GM04504 (cell line): Measurements from ENCODE around the gene RFK.

ENCODE experiments used
- DNase-seq: peaks from one replicate; pipeline ENCODE4 v3.0.0-alpha.2; 2012; ENCODE audit warnings: low read depth

The RFK gene

GRCh38 chr9:76405868-76406267 lies 11.6 kb upstream of the RFK start:
- no peak for DNase-seq

GRCh38 chr9:76405340-76405739 lies 11.1 kb upstream of the RFK start:
- no peak for DNase-seq

- DNase-seq, result no peak
Observed at GRCh38 chr9:76404401-76404800, 10.2 kb upstream of the RFK start.

DNA sequence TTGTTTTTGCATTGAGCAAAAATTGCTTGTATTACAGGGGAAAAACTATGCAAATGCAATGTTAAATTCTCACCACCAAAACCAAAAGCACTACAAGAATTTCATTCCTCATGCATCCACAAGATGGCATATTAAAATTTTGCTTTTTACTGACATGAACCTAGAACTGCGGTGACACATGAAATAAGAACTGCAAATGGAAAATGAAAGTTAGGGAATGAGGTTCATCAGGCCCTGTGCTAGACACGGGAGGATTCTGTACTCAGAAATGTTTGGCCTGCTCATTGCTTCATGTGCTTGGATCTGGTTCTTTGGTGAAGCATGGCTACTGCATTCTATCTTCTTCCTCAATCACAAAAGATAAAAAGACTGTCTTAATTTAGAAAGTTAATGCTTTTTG lies 9.1 kb upstream of the RFK start:
- DNase-seq, result peak; percentile 55

- no peak for DNase-seq
Observed at GRCh38 chr9:76401580-76402354, 7.5 kb upstream of the RFK start.

- DNase-seq, result no peak
Observed at GRCh38 chr9:76401176-76401575, 7.0 kb upstream of the RFK start.

DNA sequence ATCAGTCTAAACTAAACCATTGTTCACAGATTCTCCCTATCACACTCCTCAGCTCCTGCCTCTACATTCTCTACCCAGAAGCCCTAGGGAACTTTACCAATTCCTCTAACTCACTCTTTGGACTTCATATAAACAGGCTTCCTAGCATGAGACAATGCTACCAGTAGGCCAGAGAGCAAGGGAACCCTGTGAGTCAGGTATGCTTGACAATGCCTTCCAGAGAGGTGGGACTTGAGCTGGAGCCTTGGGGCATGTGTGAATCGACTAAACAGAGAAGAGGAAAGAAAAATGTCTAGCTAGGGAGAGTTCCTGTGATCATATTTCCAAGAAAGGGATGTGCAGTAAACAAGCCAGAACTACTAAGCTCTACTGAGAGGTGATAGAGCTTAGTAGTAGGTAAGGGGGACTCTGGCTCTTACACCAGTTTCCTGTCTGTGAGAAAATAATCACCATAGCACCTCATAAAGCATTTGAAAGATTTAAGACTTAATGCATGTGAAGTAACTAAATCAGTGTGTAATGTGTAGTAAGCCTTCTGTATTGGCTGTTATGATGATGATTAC lies 6.4 kb upstream of the RFK start:
- no peak for DNase-seq

- no peak for DNase-seq
Observed at GRCh38 chr9:76399856-76400255, 5.6 kb upstream of the RFK start.

DNA sequence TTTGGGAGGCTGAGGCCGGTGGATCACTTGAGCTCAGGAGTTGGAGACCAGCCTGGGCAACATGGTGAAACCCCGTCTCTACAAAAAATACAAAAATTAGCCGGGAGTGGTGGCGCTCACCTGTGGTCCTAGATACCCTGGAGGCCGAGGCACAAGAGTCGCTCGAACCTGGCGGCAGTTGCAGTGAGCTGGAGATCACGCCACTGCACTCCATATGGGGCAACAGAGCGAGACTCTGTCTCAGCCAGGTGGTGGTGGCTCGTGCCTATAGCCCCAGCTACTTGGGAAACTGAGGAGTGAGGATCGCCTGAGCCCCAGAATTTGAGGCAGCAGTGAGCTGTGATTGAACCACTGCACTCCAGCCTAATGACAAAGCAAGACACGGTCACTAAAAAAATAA lies 2.4 kb upstream of the RFK start:
- no peak for DNase-seq

DNA sequence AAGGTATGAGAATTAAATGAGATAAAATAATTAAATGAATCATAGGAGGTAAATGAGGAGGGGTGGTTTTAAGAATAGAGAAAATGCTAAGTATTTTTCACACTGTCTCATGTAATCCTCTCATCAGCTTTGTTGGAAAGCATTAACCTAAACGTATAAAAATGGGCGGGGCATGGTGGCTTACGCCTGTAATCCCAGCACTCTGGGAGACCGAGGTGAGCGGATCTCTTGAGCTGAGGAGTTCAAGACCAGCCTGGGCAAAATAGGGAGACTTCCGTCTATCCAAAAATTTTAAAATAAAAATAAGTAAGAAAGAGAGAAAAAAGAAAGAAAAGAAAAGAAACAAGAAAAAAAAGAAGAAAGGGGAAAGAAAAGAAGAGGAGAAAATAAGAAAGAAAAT lies 1.9 kb upstream of the RFK start:
- no peak for DNase-seq

DNA sequence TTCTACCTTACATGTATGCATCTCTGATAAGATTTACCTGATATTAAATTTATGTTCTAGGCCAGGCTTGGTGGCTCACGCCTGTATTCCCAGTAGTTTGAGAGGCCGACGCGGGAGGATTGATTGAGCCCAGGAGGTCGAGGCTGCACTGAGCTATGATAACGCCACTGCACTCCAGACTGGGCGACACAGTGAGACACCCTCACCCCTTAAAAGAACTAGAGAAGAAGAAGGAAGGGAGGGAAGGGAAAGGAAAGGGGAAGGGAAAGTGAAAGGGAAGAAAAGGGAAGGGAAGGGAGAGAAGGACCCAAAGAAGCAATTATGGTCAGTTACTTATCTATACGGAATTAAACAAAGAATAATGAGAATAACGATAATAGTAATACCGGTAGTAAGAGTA lies 1.2 kb upstream of the RFK start:
- no peak for DNase-seq

GRCh38 chr9:76394960-76395252 lies 680 bp upstream of the RFK start:
- no peak for DNase-seq

GRCh38 chr9:76390656-76391055 lies 3.6 kb downstream of the RFK start:
- no peak for DNase-seq

- no peak for DNase-seq
Observed at GRCh38 chr9:76379494-76379893, 14.7 kb downstream of the RFK start.

DNA sequence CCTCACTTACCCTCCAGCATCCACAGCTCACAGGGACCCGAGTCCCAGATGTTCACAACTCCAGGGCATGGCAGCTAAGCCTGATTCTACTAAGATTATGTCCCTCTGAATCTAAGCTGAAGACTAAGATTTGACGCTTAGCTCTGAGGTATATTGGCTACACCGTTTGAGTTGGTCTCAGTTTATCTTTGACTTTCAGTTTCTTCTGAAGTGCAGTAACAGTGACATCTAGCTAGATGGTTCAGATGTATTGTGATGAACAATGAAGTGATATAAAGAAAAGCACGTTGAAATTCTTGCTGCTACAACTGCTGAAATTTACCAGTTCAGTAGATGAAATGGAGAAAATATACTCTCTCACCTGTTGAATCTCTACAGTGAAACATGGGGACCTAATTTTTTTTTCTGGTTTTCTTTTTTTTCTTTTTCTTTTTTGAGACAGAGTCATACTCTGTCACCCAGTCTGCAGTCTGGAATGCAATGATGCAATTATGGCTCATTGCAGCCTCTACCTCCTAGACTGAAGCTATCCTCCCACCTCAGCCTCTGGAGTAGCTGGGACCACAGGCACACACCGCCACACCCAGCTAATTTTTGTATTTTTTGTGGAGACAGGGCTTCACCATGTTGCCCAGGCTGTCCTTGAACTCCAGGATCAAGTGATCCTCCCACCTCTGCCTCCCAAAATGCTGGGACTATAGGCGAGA lies 15.7 kb downstream of the RFK start:
- no peak for DNase-seq

DNA sequence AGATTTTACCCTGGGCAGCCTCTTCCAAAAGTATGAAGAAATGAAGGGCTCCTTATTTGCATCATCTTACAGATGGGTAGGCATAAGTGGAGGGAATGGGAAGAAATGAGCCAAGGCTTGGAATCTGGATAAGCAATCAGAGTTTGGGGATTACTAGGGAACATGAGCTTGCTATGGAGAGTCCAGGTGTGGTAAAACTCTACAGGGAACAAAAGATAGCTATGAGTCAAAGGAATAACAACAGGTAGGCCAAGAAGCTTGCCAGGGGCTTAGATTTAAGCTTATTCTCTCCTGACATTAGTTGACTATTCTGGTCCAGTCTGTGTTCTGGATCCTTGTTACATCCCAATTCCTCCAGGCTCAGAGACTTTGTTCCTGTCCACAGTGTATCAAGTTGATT lies 16.4 kb downstream of the RFK start:
- DNase-seq, result no peak

- peak; percentile 87 for DNase-seq
Observed at GRCh38 chr9:76374783-76375559, 19.3 kb downstream of the RFK start.

- DNase-seq, result no peak
Observed at GRCh38 chr9:76373784-76374474, 20.3 kb downstream of the RFK start.

- DNase-seq, result peak; percentile 52
Observed at GRCh38 chr9:76373173-76373783, 20.9 kb downstream of the RFK start.

DNA sequence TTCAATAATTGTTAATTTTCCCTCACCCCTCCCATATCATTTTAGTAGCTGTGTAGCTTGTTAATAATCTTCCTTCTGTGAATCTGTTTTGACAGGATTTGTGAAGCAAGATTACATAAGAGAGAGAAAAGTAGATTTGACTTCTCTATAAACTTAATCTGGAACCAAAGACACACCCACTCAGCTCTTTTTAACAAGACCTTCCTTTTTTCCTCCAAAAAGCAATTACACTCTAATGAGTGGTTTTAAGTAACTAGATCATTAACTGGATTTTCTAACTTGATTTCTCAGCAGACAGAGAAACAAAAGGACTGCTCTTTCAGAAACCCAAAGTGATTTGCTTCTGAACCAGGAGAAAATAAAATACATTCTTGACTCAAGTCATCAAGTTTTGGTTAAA lies 21.9 kb downstream of the RFK start:
- no peak for DNase-seq

DNA sequence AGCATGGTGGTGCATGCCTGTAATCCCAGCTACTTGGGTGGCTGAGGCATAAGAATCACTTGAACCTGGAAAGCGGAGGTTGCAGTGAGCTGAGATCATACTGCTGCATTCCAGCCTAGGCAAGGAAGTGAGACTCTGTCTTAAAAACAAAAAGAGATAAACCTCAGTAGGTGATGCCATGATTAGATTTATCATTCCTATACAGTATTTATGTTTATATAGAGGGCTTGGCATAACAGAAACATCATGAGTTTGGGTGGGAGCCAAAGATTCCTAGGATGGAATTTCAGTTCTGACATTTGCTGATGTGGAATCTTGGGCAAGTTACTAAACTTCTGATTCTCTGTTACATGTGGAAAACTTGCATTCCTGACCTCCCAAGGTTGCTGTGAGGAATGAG lies 22.3 kb downstream of the RFK start:
- DNase-seq, result no peak
